ENCODE data around the gene OR1K1.
"Not testable (repeated sequence)": the region's sequence is repeated elsewhere in the genome, so short reads cannot be mapped to it uniquely, and the experiment has no call there.

OR1K1 gene

GRCh38 chr9:122800066-122801060 lies at the start of gene OR1K1:
TSS of gene OR1K1 (plus strand) at chr9:122800123. CDS start at chr9:122800123, 0 bp downstream.
- no peak for FAIRE-seq

GRCh38 chr9:122754825-122755224 lies 45.1 kb upstream of the OR1K1 start:
- FAIRE-seq = no peak

- FAIRE-seq = no peak
Observed at GRCh38 chr9:122767817-122768216, 32.1 kb upstream of the OR1K1 start.

GRCh38 chr9:122777052-122777451 lies 22.9 kb upstream of the OR1K1 start:
- FAIRE-seq = no peak

GRCh38 chr9:122777935-122778627 lies 21.8 kb upstream of the OR1K1 start:
- no peak for FAIRE-seq

GRCh38 chr9:122779181-122779580 lies 20.7 kb upstream of the OR1K1 start:
- no peak for FAIRE-seq

- FAIRE-seq = no peak
Observed at GRCh38 chr9:122780026-122780425, 19.9 kb upstream of the OR1K1 start.

- no peak for FAIRE-seq
Observed at GRCh38 chr9:122781671-122782070, 18.3 kb upstream of the OR1K1 start.

GRCh38 chr9:122785269-122785668 lies 14.7 kb upstream of the OR1K1 start:
- FAIRE-seq = no peak

GRCh38 chr9:122786338-122786737 lies 13.6 kb upstream of the OR1K1 start:
- no peak for FAIRE-seq

- no peak for FAIRE-seq
Observed at GRCh38 chr9:122788831-122789230, 11.1 kb upstream of the OR1K1 start, which contains the start of gene OR5C1. TSS of gene OR5C1 (plus strand) at chr9:122788933. CDS start at chr9:122788933, 0 bp downstream.

GRCh38 chr9:122789256-122790046 lies 10.5 kb upstream of the OR1K1 start:
- no peak for FAIRE-seq

- FAIRE-seq = no peak
Observed at GRCh38 chr9:122791872-122792669, 7.9 kb upstream of the OR1K1 start.

- no peak for FAIRE-seq
Observed at GRCh38 chr9:122797316-122798063, 2.4 kb upstream of the OR1K1 start.

GRCh38 chr9:122806661-122807060 lies 6.7 kb downstream of the OR1K1 start:
- FAIRE-seq = no peak

GRCh38 chr9:122807271-122807900 lies 7.5 kb downstream of the OR1K1 start:
- FAIRE-seq = no peak

GRCh38 chr9:122808141-122808540 lies 8.2 kb downstream of the OR1K1 start:
- FAIRE-seq = no peak

GRCh38 chr9:122809261-122809660 lies 9.3 kb downstream of the OR1K1 start:
- FAIRE-seq = not testable (repeated sequence)

GRCh38 chr9:122810306-122810946 lies 10.5 kb downstream of the OR1K1 start:
- FAIRE-seq = peak; percentile 92

GRCh38 chr9:122812736-122813135 lies 12.8 kb downstream of the OR1K1 start:
- no peak for FAIRE-seq

Data from TTC549 (cell line).